SK-N-SH (cell line): ENCODE results near the gene PTK6. TPM values are rescaled to one million over a fixed set of nuclear protein-coding genes. Genes with fewer than 3 reads are reported as not detected.

ENCODE experiments used
- CTCF ChIA-PET: fragments of 300-600, 350-600 bp; formaldehyde crosslinking; extraction: SDS; loops from one replicate; lab custom pipeline; 2021; lab: Yijun Ruan, JAX
- POLR2A ChIA-PET: fragments of 350-600 bp; sonication (Branson Sonifier 250); formaldehyde crosslinking; extraction: SDS; loops from one replicate; lab custom pipeline; 2020; ENCODE audit warnings: antibody characterized with exemption, inconsistent platforms; lab: Yijun Ruan, JAX
- DNase-seq: peaks from one replicate; pipeline ENCODE4 v3.0.0; 2012
- H2AFZ ChIP-seq: fragments of 200-600 bp; sonication (generic); 2 replicates; pipeline ENCODE4 v1.8.1; 2016; ENCODE audit warnings: antibody characterized with exemption, mild to moderate bottlenecking, low read depth
- H3F3A ChIP-seq: fragments of 200-600 bp; sonication (generic); replicated peaks from 2 replicates; pipeline ENCODE3; 2016; ENCODE audit warnings: antibody characterized with exemption, mild to moderate bottlenecking; ENCODE audit not compliant: insufficient read depth
- H3K27ac ChIP-seq, 2 experiments: fragments of 200-500 bp in 1 of 2; fragments of 200-600 bp in 1 of 2; sonication (Bioruptor generic) in 1 of 2; sonication (generic), shearing (Covaris generic) in 1 of 2; 2 replicates each; pipeline versions ENCODE4 v1.5.1 to v1.6.1; 2014 to 2016; ENCODE audit warnings: low read depth in 2 of 2, inconsistent platforms in 1 of 2, low read length in 1 of 2, mild to moderate bottlenecking in 1 of 2, mixed read lengths in 1 of 2
- H3K27me3 ChIP-seq: fragments of 200-600 bp; sonication (generic), shearing (Covaris generic); 2 replicates; pipeline ENCODE4 v1.6.1; 2016; ENCODE audit warnings: mixed run types; ENCODE audit not compliant: insufficient read depth
- H3K36me3 ChIP-seq, 2 experiments: fragments of 200-500 bp in 1 of 2; fragments of 200-600 bp in 1 of 2; sonication (Bioruptor generic) in 1 of 2; sonication (generic) in 1 of 2; replicated peaks in 1 of 2; 2 replicates each; pipeline versions ENCODE3 to v1.5.1; 2014 to 2016; ENCODE audit warnings: low read length in 1 of 2, mild to moderate bottlenecking in 1 of 2; ENCODE audit not compliant: insufficient read depth in 2 of 2, control insufficient read depth in 1 of 2
- H3K4me1 ChIP-seq, 2 experiments: fragments of 200-500 bp in 1 of 2; fragments of 200-600 bp in 1 of 2; sonication (Bioruptor generic) in 1 of 2; sonication (generic), shearing (Covaris generic) in 1 of 2; 2 replicates each; pipeline versions ENCODE4 v1.5.1 to v1.6.1; 2014 to 2016; ENCODE audit warnings: low read depth in 1 of 2, low read length in 1 of 2, mixed run types in 1 of 2; ENCODE audit not compliant: insufficient read depth in 2 of 2, control insufficient read depth in 1 of 2
- H3K4me2 ChIP-seq: fragments of 200-600 bp; sonication (generic), shearing (Covaris generic); 2 replicates; pipeline ENCODE4 v1.6.1; 2017; ENCODE audit warnings: mixed run types
- H3K4me3 ChIP-seq, 2 experiments: fragments of 200-500 bp in 1 of 2; fragments of 200-600 bp in 1 of 2; sonication (Bioruptor generic) in 1 of 2; sonication (generic), shearing (Covaris generic) in 1 of 2; 2 replicates each; pipeline versions ENCODE4 v1.5.1 to v1.8.1; 2014 to 2016; ENCODE audit warnings: low read depth in 2 of 2, inconsistent platforms in 1 of 2, low read length in 1 of 2, mild to moderate bottlenecking in 1 of 2, mixed read lengths in 1 of 2, moderate library complexity in 1 of 2
- H3K79me2 ChIP-seq: fragments of 200-600 bp; sonication (generic); 2 replicates; pipeline ENCODE4 v1.8.1; 2017; ENCODE audit warnings: mild to moderate bottlenecking; ENCODE audit not compliant: insufficient read depth
- H3K9ac ChIP-seq: fragments of 200-600 bp; sonication (generic); 2 replicates; pipeline ENCODE4 v1.6.1; 2017; ENCODE audit warnings: mixed run types
- H3K9me2 ChIP-seq: fragments of 200-600 bp; sonication (generic); 2 replicates; pipeline ENCODE4 v1.6.1; 2017; ENCODE audit warnings: mixed run types
- H3K9me3 ChIP-seq: fragments of 200-600 bp; sonication (generic); 2 replicates; pipeline ENCODE4 v1.6.1; 2017; ENCODE audit warnings: mixed run types, mild to moderate bottlenecking, moderate library complexity
- H4K20me1 ChIP-seq: fragments of 200-600 bp; sonication (generic); 2 replicates; pipeline ENCODE4 v1.6.1; 2017; ENCODE audit warnings: mild to moderate bottlenecking, mixed run types; ENCODE audit not compliant: insufficient read depth
- CHD2 ChIP-seq: fragments of 150-350 bp; IDR thresholded peaks from 2 replicates; pipeline ENCODE4 v1.6.1; 2018; ENCODE audit warnings: low read length; ENCODE audit not compliant: partially characterized antibody
- ELF1 ChIP-seq: IDR thresholded peaks from 2 replicates; pipeline ENCODE4 v1.4.0; 2012
- EP300 ChIP-seq, 2 experiments: IDR thresholded peaks; 2 replicates each; pipeline versions ENCODE4 v1.4.0 to v1.6.1; 2012; ENCODE audit warnings: borderline replicate concordance in 1 of 2, low read depth in 1 of 2, low read length in 1 of 2
- JUND ChIP-seq: IDR thresholded peaks from 2 replicates; pipeline ENCODE4 v1.4.0; 2012
- NRF1 ChIP-seq: IDR thresholded peaks from 2 replicates; pipeline ENCODE4 v1.6.1; 2012; ENCODE audit warnings: low read depth, mild to moderate bottlenecking, low read length
- RAD21 ChIP-seq: IDR thresholded peaks from 2 replicates; pipeline ENCODE4 v1.6.1; 2012; ENCODE audit warnings: mild to moderate bottlenecking, low read length
- RXRA ChIP-seq: IDR thresholded peaks from 2 replicates; pipeline ENCODE4 v1.4.0; 2012; ENCODE audit warnings: low read depth, mild to moderate bottlenecking, borderline replicate concordance
- SMC3 ChIP-seq: IDR thresholded peaks from 2 replicates; pipeline ENCODE4 v1.6.1; 2012; ENCODE audit warnings: low read depth, low read length, improper control_type of control experiment
- WGBS: methylation state at CpG from one replicate; pipeline ENCODE4 v1.1.6; 2017; ENCODE audit warnings: low lambda C conversion rate; 5-methylcytosine and 5-hydroxymethylcytosine counted together
- polyA plus RNA-seq, 3 experiments: library from polyadenylated mRNA; depleted of rRNA; stranded (reverse); fragments of >200 nt; gene quantifications; 2 replicates each; pipeline ENCODE4 v1.2.3, GENCODE V29; 2012
- TF ChIP-seq, protein P1 (sequence below): fragments of 200-600 bp; sonication (generic); IDR thresholded peaks from 2 replicates; pipeline ENCODE4 v1.6.1; 2017; ENCODE audit warnings: antibody characterized with exemption, mild to moderate bottlenecking, moderate library complexity

Gene PTK6
- polyA plus RNA-seq, 1 of the 3 experiments (the other 2 are of a cell fraction), result 0.07 TPM

DNA sequence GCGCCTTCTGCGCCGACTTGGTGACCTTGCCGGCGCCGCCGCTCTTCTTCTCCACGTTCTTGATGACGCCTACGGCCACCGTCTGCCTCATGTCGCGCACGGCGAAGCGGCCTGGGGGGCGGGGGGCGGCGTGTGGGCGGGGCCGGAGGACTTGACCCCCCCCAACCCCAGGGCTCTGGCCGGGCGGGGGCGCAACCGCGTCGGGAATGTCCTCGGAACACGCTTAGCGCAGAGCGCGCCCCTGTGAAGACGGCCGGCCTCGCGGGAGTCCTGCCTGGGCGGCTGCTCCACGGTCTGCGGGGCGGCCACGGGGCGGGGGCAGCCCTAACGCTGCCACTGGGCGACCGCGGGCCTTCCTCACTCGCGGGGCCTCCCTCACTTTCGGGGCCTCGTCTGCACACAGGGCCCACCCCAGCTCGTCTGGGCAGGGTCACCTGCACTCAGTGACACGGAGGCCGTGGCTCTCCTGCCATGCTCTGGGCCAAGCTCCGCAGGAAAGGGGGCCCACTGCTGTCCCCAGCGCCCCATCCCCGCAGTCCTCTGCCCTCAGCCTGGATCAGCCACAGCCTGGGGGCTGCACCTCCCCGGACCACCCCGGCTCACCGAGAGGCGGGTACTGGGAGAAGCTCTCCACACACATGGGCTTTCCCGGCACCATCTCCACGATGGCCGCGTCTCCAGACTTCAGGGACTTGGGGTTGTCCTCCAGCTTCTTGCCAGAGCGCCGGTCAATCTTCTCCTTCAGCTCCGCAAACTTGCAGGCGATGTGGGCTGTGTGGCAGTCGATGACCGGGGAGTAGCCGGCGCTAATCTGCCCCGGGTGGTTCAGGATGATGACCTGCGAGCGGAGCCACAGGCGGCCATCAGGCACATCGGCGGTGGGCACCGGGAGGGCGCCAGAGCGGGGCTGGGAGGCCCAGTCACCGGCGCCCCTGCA lies 48.6 kb downstream of the PTK6 start (continued):
- TF ChIP-seq, protein P1, sequence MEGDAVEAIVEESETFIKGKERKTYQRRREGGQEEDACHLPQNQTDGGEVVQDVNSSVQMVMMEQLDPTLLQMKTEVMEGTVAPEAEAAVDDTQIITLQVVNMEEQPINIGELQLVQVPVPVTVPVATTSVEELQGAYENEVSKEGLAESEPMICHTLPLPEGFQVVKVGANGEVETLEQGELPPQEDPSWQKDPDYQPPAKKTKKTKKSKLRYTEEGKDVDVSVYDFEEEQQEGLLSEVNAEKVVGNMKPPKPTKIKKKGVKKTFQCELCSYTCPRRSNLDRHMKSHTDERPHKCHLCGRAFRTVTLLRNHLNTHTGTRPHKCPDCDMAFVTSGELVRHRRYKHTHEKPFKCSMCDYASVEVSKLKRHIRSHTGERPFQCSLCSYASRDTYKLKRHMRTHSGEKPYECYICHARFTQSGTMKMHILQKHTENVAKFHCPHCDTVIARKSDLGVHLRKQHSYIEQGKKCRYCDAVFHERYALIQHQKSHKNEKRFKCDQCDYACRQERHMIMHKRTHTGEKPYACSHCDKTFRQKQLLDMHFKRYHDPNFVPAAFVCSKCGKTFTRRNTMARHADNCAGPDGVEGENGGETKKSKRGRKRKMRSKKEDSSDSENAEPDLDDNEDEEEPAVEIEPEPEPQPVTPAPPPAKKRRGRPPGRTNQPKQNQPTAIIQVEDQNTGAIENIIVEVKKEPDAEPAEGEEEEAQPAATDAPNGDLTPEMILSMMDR, result no peak
- no peak for TF ChIP-seq RXRA

DNA sequence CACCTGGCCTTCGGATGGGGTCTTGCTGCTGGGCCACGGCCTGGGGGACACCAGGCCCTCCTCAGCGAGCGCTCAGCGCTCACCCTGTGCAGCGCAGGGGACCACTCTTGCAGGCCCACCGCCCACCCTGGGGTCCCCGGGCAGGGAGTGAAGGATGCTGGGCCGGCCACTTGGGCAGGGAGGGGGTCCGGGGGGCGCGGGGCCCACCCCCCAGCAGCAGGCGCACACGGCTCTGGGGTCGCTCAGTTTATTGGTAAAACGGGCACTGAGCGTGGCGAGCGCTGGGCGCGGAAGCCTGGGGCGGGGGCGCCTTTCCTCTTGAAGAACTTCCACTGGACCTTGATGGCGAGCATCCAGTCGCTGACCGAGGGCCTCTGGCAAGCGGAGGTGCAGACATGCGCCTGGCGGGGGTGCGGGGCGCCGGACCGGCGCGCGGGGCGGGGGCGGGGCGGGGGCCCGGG lies 49.4 kb downstream of the PTK6 start:
- Histone ChIP-seq H3K4me2 (no peak overlapping the region), H3K27me3 (no peaks in the 10 kb centered on the region)
- 90% methylated on average over 19 of the region's 40 CpGs for WGBS
- no peak for TF ChIP-seq EP300 (IDR thresholded peaks at IDR 0.05; ENCODE audit: borderline replicate concordance in 1 of 2, low read depth in 1 of 2, low read length in 1 of 2)
- TF ChIP-seq CHD2, result no peak
- TF ChIP-seq SMC3, result no peak
- TF ChIP-seq RXRA, result no peak
- TF ChIP-seq, all 33 proteins: peak for 0
- Histone ChIP-seq H2AFZ (no peak overlapping the region), H3K4me3 (no peak overlapping the region), H3K9me2 (no peaks in the 10 kb centered on the region), H4K20me1 (no peaks in the 10 kb centered on the region), H3K9ac (no peak overlapping the region), H3F3A (no peaks in the 10 kb centered on the region), H3K4me1 (peaks cover 0 to 28% of the 10 kb centered on the region in 2 experiments; a peak in 1 of 4 replicates), H3K79me2 (no peaks in the 10 kb centered on the region), H3K9me3 (no peaks in the 10 kb centered on the region), H3K27ac (no peak overlapping the region), H3K36me3 (no peaks in the 10 kb centered on the region)
- ChIA-PET POLR2A (interaction anchor here (1.5 kb wide), 1 partner anchor 9 kb away, joined by 5 read pairs; no protein-coding TSS in a partner anchor), CTCF (interaction anchor here (1.0 kb wide), 1 partner anchor 9 kb away, joined by 9 read pairs; no protein-coding TSS in a partner anchor)
- no peak for DNase-seq

DNA sequence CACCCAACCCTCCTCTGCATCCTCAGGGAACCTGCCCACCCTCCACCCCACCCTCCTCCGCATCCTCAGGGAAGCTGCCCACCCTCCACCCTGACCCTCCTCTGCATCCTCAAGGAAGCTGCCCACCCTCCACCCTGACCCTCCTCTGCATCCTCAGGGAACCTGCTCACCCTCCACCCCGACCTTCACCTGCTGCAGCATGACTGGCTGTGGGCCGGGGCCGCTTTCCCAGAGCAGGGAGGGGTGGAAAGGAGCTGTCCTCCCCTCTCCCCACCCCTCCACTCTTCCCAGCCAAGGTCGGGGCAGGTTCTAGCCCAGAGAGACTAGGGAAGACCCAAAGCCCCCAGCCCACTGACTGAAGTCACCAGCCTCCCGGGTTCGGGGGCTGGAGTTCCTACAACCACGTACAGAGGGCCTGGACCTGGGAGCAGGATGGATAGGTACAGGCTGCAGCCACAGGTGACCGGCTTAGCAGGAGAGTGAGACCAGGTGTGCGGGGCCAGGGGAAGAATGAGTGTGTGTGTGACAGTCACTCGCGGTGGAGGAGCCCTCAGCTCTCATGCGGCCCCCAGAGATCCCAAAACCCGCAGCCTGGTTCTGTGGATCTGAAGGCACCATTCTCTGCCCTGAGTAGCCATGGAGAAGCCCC lies 49.9 kb downstream of the PTK6 start:
- Histone ChIP-seq H2AFZ (no peak overlapping the region), H3K9me2 (no peaks in the 10 kb centered on the region), H3K27me3 (no peaks in the 10 kb centered on the region), H3K36me3 (no peaks in the 10 kb centered on the region), H3K4me2 (no peak overlapping the region), H3K9ac (no peak overlapping the region), H3K4me1 (peaks cover 0 to 34% of the 10 kb centered on the region in 2 experiments; a peak in 1 of 4 replicates), H3K4me3 (no peak overlapping the region), H3K27ac (no peak overlapping the region), H3K79me2 (no peaks in the 10 kb centered on the region), H3K9me3 (no peaks in the 10 kb centered on the region)
- no peak for DNase-seq
- ChIA-PET POLR2A (interaction anchor here (1.5 kb wide), 1 partner anchor 9 kb away, joined by 5 read pairs; no protein-coding TSS in a partner anchor), CTCF (interaction anchor here (1.0 kb wide), 1 partner anchor 9 kb away, joined by 9 read pairs; no protein-coding TSS in a partner anchor)
- 88% methylated on average over 11 of the region's 14 CpGs for WGBS
- TF ChIP-seq JUND (no peak), RXRA (no peak), NRF1 (no peak), RAD21 (no peak), ELF1 (no peak)
- TF ChIP-seq, all 33 proteins: peak for 0
- no peaks in the 10 kb centered on the region for H3F3A ChIP-seq
- no peaks in the 10 kb centered on the region for H4K20me1 ChIP-seq
